GM06990 (cell line): ENCODE data around the gene ECSCR.

Experiments
- DNase-seq: peaks from one replicate; pipeline ENCODE4 v3.0.0-alpha.2; 2011; ENCODE audit not compliant: insufficient read length; ENCODE audit errors: extremely low read depth
- H3K27me3 ChIP-seq: replicated peaks from 2 replicates; pipeline ENCODE4 v1.6.0; 2011; ENCODE audit warnings: low read length; ENCODE audit not compliant: control insufficient read depth, insufficient read depth
- H3K36me3 ChIP-seq: 2 replicates; pipeline ENCODE4 v1.5.1; 2011; ENCODE audit warnings: low read length; ENCODE audit not compliant: control insufficient read depth, insufficient read depth
- H3K4me3 ChIP-seq: replicated peaks from 2 replicates; pipeline ENCODE4 v1.5.1; 2011; ENCODE audit warnings: low read depth, mild to moderate bottlenecking, control low read depth, low read length
- CTCF ChIP-seq: IDR thresholded peaks from 2 replicates; pipeline ENCODE4 v1.5.1; 2011; ENCODE audit warnings: low read length, control low read depth, mild to moderate bottlenecking, inconsistent platforms; ENCODE audit not compliant: insufficient read depth, poor library complexity, severe bottlenecking

The ECSCR gene

DNA sequence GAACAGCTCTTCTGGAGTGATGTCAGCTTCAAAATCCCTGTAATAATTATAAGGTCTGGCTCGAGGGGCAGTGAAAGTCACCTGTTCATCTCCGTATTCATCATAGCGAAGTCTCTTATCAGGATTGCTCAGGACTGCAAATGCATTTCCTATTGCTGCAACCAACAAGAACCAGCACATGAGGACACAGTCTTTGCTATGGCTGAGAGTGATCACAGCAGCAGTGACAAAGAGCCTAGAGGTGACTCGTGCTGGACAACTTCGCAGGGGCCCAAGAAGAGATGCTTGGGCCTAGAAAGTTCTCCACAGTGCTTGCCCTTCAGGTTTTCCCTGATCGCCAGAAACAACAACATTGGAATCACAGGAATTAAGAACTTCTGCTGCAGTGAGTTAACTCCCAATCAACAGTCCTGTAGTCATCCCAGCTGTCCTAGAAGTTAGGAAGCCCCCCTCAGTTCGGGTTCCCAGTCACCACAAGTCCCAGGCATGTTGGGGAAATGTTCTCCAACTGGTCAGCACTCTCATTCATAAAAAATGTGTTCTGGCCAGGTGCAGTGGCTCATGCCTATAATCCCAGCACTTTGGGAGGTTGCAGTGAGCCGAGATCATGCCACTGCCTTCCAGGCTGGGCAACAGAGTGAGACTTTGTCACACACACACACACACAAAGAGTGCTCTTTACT lies 36.2 kb downstream of the ECSCR start:
- DNase-seq: no peak
- Histone ChIP-seq H3K36me3 (peaks cover 4% of the 10 kb centered on the region), H3K27me3 (no peaks in the 10 kb centered on the region), H3K4me3 (no peak overlapping the region)
- TF ChIP-seq CTCF: no peak

GRCh38 chr5:139425497-139425896 lies 37.0 kb downstream of the ECSCR start:
- Histone ChIP-seq H3K27me3 (no peaks in the 10 kb centered on the region), H3K4me3 (no peak overlapping the region), H3K36me3 (peaks cover 4% of the 10 kb centered on the region)
- DNase-seq: no peak
- no peak for TF ChIP-seq CTCF

GRCh38 chr5:139422307-139422893 lies 40.1 kb downstream of the ECSCR start:
- H3K4me3 ChIP-seq: no peak overlapping the region
- no peaks in the 10 kb centered on the region for H3K27me3 ChIP-seq
- no peak for DNase-seq
- TF ChIP-seq CTCF: peak; percentile 77
- peaks cover 1% of the 10 kb centered on the region for H3K36me3 ChIP-seq

- Histone ChIP-seq H3K27me3 (no peaks in the 10 kb centered on the region), H3K4me3 (no peak overlapping the region), H3K36me3 (no peaks in the 10 kb centered on the region; the same call in 1 of the 2 replicates)
- TF ChIP-seq CTCF: no peak
- no peak for DNase-seq
Measured at GRCh38 chr5:139419226-139420192, 43.0 kb downstream of the ECSCR start.

GRCh38 chr5:139418793-139419192 lies 43.8 kb downstream of the ECSCR start:
- no peaks in the 10 kb centered on the region for H3K36me3 ChIP-seq
- H3K27me3 ChIP-seq: no peaks in the 10 kb centered on the region
- no peak for TF ChIP-seq CTCF
- H3K4me3 ChIP-seq: no peak overlapping the region
- no peak for DNase-seq
